Activated T-helper 1 cell treated with anti-CD3 and anti-CD28 coated beads, Interleukin-12 subunit alpha, Interleukin-12 subunit beta, Interleukin-2, Interleukin-4 antibody, amounts not matched to agents 30 ng/mL and 10 ng/mL and 1 ng/mL, durations not matched to agents 14 hours and 24 hours and 36 hours (primary cell): Measurements from ENCODE around the gene SCFD2. TPM values are rescaled to one million over a fixed set of nuclear protein-coding genes. Genes with fewer than 3 reads are reported as not detected.
"Not testable (repeated sequence)": the region's sequence is repeated elsewhere in the genome, so short reads cannot be mapped to it uniquely, and the experiment has no call there.

Experiments used
- DNase-seq: peaks from one replicate; pipeline ENCODE4 v3.0.0; 2021; ENCODE audit warnings: low spot score
- H3K27ac Mint-ChIP-seq: one replicate; pipeline ENCODE4 v1.8.0; 2021; ENCODE audit warnings: mild to moderate bottlenecking, mixed read lengths
- H3K27me3 Mint-ChIP-seq: one replicate; pipeline ENCODE4 v1.8.0; 2022; ENCODE audit warnings: mild to moderate bottlenecking, moderate library complexity, mixed read lengths; ENCODE audit not compliant: insufficient read depth
- H3K36me3 Mint-ChIP-seq: one replicate; pipeline ENCODE4 v1.8.0; 2021; ENCODE audit warnings: low read depth, mixed read lengths
- H3K4me1 Mint-ChIP-seq: one replicate; pipeline ENCODE4 v1.8.0; 2021; ENCODE audit warnings: low read depth, mixed read lengths
- H3K4me3 Mint-ChIP-seq: one replicate; pipeline ENCODE4 v1.8.0; 2021; ENCODE audit warnings: mild to moderate bottlenecking, moderate library complexity, mixed read lengths
- H3K9me3 Mint-ChIP-seq: one replicate; pipeline ENCODE4 v1.8.0; 2021; ENCODE audit warnings: mixed read lengths
- intact Hi-C: fragments of 100-400 bp; cut with micrococcal nuclease; formaldehyde crosslinking; loops from one replicate; pipeline ENCODE4 v1.15.1; 2024
- total RNA-seq: library from RNA; stranded (reverse); gene quantifications from 2 replicates; pipeline ENCODE4 v1.2.3, GENCODE V29; 2022

SCFD2 gene
- total RNA-seq, 1 donor from 2014 or later = 40.5 TPM

- H3K9me3 Mint-ChIP-seq = peaks cover 3% of the 10 kb centered on the region
- DNase-seq = no peak
- H3K27ac Mint-ChIP-seq = no peak overlapping the region
- peaks cover 4% of the 10 kb centered on the region for H3K36me3 Mint-ChIP-seq
- intact Hi-C loops = no loop called here
- H3K27me3 Mint-ChIP-seq = no peaks in the 10 kb centered on the region
- no peak overlapping the region for H3K4me3 Mint-ChIP-seq
- no peaks in the 10 kb centered on the region for H3K4me1 Mint-ChIP-seq
Observed at GRCh38 chr4:53274609-53275268, 91.1 kb downstream of the SCFD2 start.

DNA sequence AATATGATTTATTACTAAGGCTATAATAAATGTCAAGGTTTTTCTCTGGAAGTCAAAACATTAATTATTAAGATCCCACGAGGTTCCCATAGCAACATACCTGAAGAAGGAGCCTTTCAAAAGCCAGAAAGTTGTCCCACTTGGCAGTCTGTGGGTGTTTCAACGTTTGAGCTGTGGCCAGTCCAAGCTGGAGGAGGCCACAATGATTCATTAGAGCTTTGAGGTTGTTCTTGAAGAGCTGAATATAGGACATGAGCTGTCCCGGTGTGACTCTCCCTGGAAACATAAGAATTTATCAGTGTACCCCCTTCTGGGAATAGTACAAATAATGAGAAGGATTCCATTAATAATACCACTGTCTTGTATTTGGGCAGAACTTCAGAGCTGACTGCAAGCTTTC lies 92.1 kb downstream of the SCFD2 start:
- DNase-seq = no peak
- no peak overlapping the region for H3K4me3 Mint-ChIP-seq
- intact Hi-C loops = no loop called here
- H3K27ac Mint-ChIP-seq = no peak overlapping the region
- no peaks in the 10 kb centered on the region for H3K27me3 Mint-ChIP-seq
- no peaks in the 10 kb centered on the region for H3K9me3 Mint-ChIP-seq
- H3K4me1 Mint-ChIP-seq = no peaks in the 10 kb centered on the region
- peaks cover 4% of the 10 kb centered on the region for H3K36me3 Mint-ChIP-seq

- no peak overlapping the region for H3K27ac Mint-ChIP-seq
- DNase-seq = no peak
- intact Hi-C loops = no loop called here
- H3K27me3 Mint-ChIP-seq = no peaks in the 10 kb centered on the region
- H3K36me3 Mint-ChIP-seq = peaks cover 20% of the 10 kb centered on the region
- H3K4me1 Mint-ChIP-seq = no peaks in the 10 kb centered on the region
- H3K9me3 Mint-ChIP-seq = peaks cover 12% of the 10 kb centered on the region
- no peak overlapping the region for H3K4me3 Mint-ChIP-seq
Observed at GRCh38 chr4:53267026-53267425, 98.8 kb downstream of the SCFD2 start.

- peaks cover 11% of the 10 kb centered on the region for H3K9me3 Mint-ChIP-seq
- intact Hi-C loops, H3K4me1 Mint-ChIP-seq, H3K36me3 Mint-ChIP-seq, DNase-seq, H3K4me3 Mint-ChIP-seq, H3K27me3 Mint-ChIP-seq, H3K27ac Mint-ChIP-seq: not testable (repeated sequence)
Observed at GRCh38 chr4:53255986-53256385, 109.9 kb downstream of the SCFD2 start.

GRCh38 chr4:53240573-53240972 lies 125.3 kb downstream of the SCFD2 start:
- Mint-ChIP-seq H3K9me3 (peaks cover 25% of the 10 kb centered on the region), H3K27me3 (no peaks in the 10 kb centered on the region), H3K4me1 (no peaks in the 10 kb centered on the region), H3K36me3 (peaks cover 4% of the 10 kb centered on the region), H3K27ac (no peak overlapping the region), H3K4me3 (no peak overlapping the region)
- intact Hi-C loops = no loop called here
- DNase-seq = no peak

DNA sequence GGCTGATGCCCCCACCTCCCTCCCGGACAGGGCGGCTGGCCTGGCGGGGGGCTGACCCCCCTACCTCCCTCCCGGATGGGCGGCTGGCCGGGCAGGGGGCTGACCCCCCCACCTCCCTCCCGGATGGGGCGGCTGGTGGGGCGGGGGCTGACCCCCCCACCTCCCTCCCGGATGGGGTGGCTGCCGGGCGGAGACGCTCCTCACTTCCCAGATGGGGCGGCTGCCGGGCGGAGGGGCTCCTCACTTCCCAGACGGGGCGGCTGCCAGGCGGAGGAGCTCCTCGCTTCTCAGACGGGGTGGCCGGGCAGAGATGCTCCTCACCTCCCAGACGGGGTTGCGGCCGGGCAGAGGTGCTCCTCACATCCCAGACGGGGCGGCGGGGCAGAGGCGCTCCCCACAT lies 127.5 kb downstream of the SCFD2 start:
- H3K4me1 Mint-ChIP-seq, H3K9me3 Mint-ChIP-seq, H3K36me3 Mint-ChIP-seq, H3K4me3 Mint-ChIP-seq, DNase-seq, H3K27me3 Mint-ChIP-seq, H3K27ac Mint-ChIP-seq, intact Hi-C loops: not testable (repeated sequence)

DNA sequence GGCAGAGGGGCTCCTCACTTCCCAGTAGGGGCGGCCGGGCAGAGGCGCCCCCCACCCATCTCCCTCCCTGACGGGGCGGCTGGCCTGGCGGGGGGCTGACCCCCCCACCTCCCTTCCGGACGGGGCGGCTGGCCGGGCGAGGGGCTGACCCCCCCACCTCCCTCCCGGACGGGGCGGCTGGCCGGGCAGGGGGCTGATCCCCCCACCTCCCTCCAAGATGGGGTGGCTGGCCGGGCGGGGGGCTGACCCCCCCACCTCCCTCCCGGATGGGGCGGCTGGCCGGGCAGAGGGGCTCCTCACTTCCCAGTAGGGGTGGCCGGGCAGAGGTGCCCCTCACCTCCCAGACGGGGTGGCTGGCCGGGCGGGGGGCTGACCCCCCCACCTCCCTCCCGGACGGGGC lies 128.1 kb downstream of the SCFD2 start:
- DNase-seq, H3K27me3 Mint-ChIP-seq, H3K4me3 Mint-ChIP-seq, intact Hi-C loops, H3K36me3 Mint-ChIP-seq, H3K4me1 Mint-ChIP-seq, H3K27ac Mint-ChIP-seq, H3K9me3 Mint-ChIP-seq: not testable (repeated sequence)

DNA sequence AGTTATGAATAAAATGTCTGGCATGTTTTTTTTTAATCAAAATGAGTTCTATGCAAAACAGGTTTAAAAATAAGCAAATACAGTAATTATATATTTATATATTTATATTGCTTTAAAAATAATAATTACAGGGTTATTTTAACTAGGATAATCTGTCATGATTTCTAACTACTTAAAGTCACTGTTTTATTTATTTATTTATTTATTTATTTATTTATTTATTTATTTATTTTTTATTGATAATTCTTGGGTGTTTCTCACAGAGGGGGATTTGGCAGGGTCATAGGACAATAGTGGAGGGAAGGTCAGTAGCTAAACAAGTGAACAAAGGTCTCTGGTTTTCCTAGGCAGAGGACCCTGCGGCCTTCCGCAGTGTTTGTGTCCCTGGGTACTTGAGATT lies 129.2 kb downstream of the SCFD2 start:
- intact Hi-C loops, H3K36me3 Mint-ChIP-seq, H3K27me3 Mint-ChIP-seq, DNase-seq, H3K27ac Mint-ChIP-seq, H3K4me3 Mint-ChIP-seq, H3K9me3 Mint-ChIP-seq, H3K4me1 Mint-ChIP-seq: not testable (repeated sequence)

GRCh38 chr4:53235547-53235946 lies 130.3 kb downstream of the SCFD2 start:
- no peak for DNase-seq
- Mint-ChIP-seq H3K27ac (no peak overlapping the region), H3K36me3 (no peaks in the 10 kb centered on the region), H3K9me3 (peaks cover 4% of the 10 kb centered on the region), H3K4me3 (no peak overlapping the region), H3K27me3 (no peaks in the 10 kb centered on the region), H3K4me1 (peaks cover 5% of the 10 kb centered on the region)
- intact Hi-C loops = no loop called here

GRCh38 chr4:53234669-53235068 lies 131.2 kb downstream of the SCFD2 start:
- H3K4me1 Mint-ChIP-seq = peaks cover 5% of the 10 kb centered on the region
- DNase-seq = no peak
- no peaks in the 10 kb centered on the region for H3K36me3 Mint-ChIP-seq
- H3K4me3 Mint-ChIP-seq = no peak overlapping the region
- H3K27me3 Mint-ChIP-seq = no peaks in the 10 kb centered on the region
- no peak overlapping the region for H3K27ac Mint-ChIP-seq
- intact Hi-C loops = no loop called here
- H3K9me3 Mint-ChIP-seq = peaks cover 1% of the 10 kb centered on the region

- intact Hi-C loops = no loop called here
- DNase-seq = no peak
- H3K9me3 Mint-ChIP-seq = no peaks in the 10 kb centered on the region
- no peaks in the 10 kb centered on the region for H3K36me3 Mint-ChIP-seq
- H3K4me3 Mint-ChIP-seq = no peak overlapping the region
- H3K4me1 Mint-ChIP-seq = peaks cover 5% of the 10 kb centered on the region
- H3K27me3 Mint-ChIP-seq = no peaks in the 10 kb centered on the region
- no peak overlapping the region for H3K27ac Mint-ChIP-seq
Observed at GRCh38 chr4:53234111-53234510, 131.8 kb downstream of the SCFD2 start.

- peaks cover 5% of the 10 kb centered on the region for H3K4me1 Mint-ChIP-seq
- H3K27me3 Mint-ChIP-seq = no peaks in the 10 kb centered on the region
- H3K9me3 Mint-ChIP-seq = no peaks in the 10 kb centered on the region
- H3K27ac Mint-ChIP-seq = no peak overlapping the region
- no peak overlapping the region for H3K4me3 Mint-ChIP-seq
- DNase-seq = no peak
- intact Hi-C loops = no loop called here
- H3K36me3 Mint-ChIP-seq = no peaks in the 10 kb centered on the region
Observed at GRCh38 chr4:53233114-53233795, 132.6 kb downstream of the SCFD2 start.

DNA sequence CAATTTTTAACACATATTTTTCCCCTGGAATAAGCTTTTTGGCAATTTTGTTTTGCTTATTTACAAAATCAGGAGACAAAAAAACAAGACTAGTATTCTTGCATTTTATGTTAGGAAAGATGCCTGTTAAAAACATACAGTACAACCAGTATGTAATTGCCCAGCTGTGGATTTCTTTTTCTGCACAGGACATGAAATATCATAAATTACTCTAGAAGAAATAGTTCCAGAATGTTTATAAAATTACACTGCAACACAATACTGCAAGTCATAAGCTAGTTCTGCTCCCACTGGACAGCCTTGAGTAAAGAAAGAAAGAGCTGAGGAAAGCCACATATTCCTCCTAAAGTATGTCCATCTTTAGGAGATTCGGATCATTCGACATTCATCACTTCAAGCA lies 133.5 kb downstream of the SCFD2 start:
- no peak for DNase-seq
- no peaks in the 10 kb centered on the region for H3K27me3 Mint-ChIP-seq
- peaks cover 5% of the 10 kb centered on the region for H3K4me1 Mint-ChIP-seq
- H3K9me3 Mint-ChIP-seq = no peaks in the 10 kb centered on the region
- H3K4me3 Mint-ChIP-seq = no peak overlapping the region
- no peak overlapping the region for H3K27ac Mint-ChIP-seq
- no peaks in the 10 kb centered on the region for H3K36me3 Mint-ChIP-seq
- intact Hi-C loops = no loop called here

GRCh38 chr4:53228036-53228435 lies 137.8 kb downstream of the SCFD2 start:
- Mint-ChIP-seq H3K27me3 (no peaks in the 10 kb centered on the region), H3K27ac (no peak overlapping the region), H3K36me3 (peaks cover 4% of the 10 kb centered on the region), H3K4me3 (no peak overlapping the region), H3K9me3 (no peaks in the 10 kb centered on the region), H3K4me1 (peaks cover 5% of the 10 kb centered on the region)
- no peak for DNase-seq
- intact Hi-C loops = no loop called here
